DMS 273 (cell line): ENCODE measurements around the gene ADGRG6.

Experiments used
- DNase-seq: peaks from one replicate; lab custom pipeline; 2025; ENCODE audit not compliant: unreplicated experiment; lab: John Stamatoyannopoulos, UW

The ADGRG6 gene

GRCh38 chr6:142374091-142374770, 72.4 kb downstream of the ADGRG6 start:
- DNase-seq = peak; percentile 10

- DNase-seq = no peak
These were observed 73.3 kb downstream of the ADGRG6 start for GRCh38 chr6:142374965-142375733.

GRCh38 chr6:142376115-142376514, 74.3 kb downstream of the ADGRG6 start:
- DNase-seq = no peak

- DNase-seq = peak; percentile 72
These were observed 75.1 kb downstream of the ADGRG6 start for GRCh38 chr6:142376800-142377496.

GRCh38 chr6:142377497-142377848, 75.7 kb downstream of the ADGRG6 start:
- DNase-seq = no peak

GRCh38 chr6:142378138-142378875, 76.5 kb downstream of the ADGRG6 start:
- DNase-seq = peak; percentile 63

- DNase-seq = no peak
These were observed 78.8 kb downstream of the ADGRG6 start for GRCh38 chr6:142380626-142381025.

- DNase-seq = no peak
These were observed 79.4 kb downstream of the ADGRG6 start for GRCh38 chr6:142381181-142381580.

- no peak for DNase-seq
These were observed 80.1 kb downstream of the ADGRG6 start for GRCh38 chr6:142381845-142382378.

GRCh38 chr6:142384519-142385254, 82.9 kb downstream of the ADGRG6 start:
- no peak for DNase-seq

GRCh38 chr6:142385352-142385751, 83.5 kb downstream of the ADGRG6 start:
- DNase-seq = no peak

- DNase-seq = no peak
These were observed 84.8 kb downstream of the ADGRG6 start for GRCh38 chr6:142386657-142387056.

- DNase-seq = peak; percentile 60
These were observed 86.4 kb downstream of the ADGRG6 start for GRCh38 chr6:142387997-142388815.

GRCh38 chr6:142395266-142395665, 93.5 kb downstream of the ADGRG6 start:
- no peak for DNase-seq

- no peak for DNase-seq
These were observed 94.0 kb downstream of the ADGRG6 start for GRCh38 chr6:142395768-142396231.

GRCh38 chr6:142398353-142398752, 96.5 kb downstream of the ADGRG6 start:
- no peak for DNase-seq

GRCh38 chr6:142399739-142400138, 97.9 kb downstream of the ADGRG6 start:
- DNase-seq = no peak

- no peak for DNase-seq
These were observed 98.7 kb downstream of the ADGRG6 start for GRCh38 chr6:142400495-142400894.

- no peak for DNase-seq
These were observed 100.0 kb downstream of the ADGRG6 start for GRCh38 chr6:142401838-142402237.
